ENCODE measurements around the gene ZNF484. TPM values are rescaled to one million over a fixed set of nuclear protein-coding genes. Genes with fewer than 3 reads are reported as not detected.
A peak's percentile ranks its signal among the peaks of the same experiment; 100 is the strongest.
"Not testable (repeated sequence)": the region's sequence is repeated elsewhere in the genome, so short reads cannot be mapped to it uniquely, and the experiment has no call there.

The ZNF484 gene
- total RNA-seq, 1 experiment from 2014 or later: 9.9 TPM

- in situ Hi-C loops (cut with HindIII; ENCODE audit: low pct_unique_long_range_greater_than_20kb, low sequenced_read_pairs): no loop called here
- DNase-seq (ENCODE audit: low read depth, low spot score): no peak
Measured at GRCh38 chr9:92875373-92875772, 2.5 kb downstream of the ZNF484 start.

DNA sequence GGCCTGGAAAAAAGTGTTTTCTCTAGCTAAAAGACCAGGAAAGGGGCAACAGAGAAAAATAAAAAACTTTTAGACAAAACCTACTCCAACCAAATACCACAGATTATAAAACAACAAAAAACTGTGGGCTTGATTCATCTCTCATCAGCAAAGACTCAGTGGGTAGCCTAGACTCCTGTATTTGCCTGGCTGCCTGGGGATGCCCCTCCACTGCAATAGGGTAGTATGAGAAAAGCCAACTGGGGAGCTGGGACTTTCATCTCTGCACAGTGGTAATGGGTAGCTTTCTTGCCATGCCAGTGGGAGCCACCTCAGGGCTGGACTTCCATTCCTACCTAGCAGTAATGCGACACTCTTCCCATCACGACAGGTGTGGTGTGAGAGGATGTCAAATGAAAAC is 7.5 kb downstream of the ZNF484 start:
- DNase-seq (ENCODE audit: low read depth, low spot score): no peak
- in situ Hi-C loops (cut with HindIII; ENCODE audit: low pct_unique_long_range_greater_than_20kb, low sequenced_read_pairs): no loop called here

GRCh38 chr9:92866600-92866999 is 11.2 kb downstream of the ZNF484 start:
- in situ Hi-C loops (cut with HindIII; ENCODE audit: low pct_unique_long_range_greater_than_20kb, low sequenced_read_pairs); DNase-seq (ENCODE audit: low read depth, low spot score): not testable (repeated sequence)

DNA sequence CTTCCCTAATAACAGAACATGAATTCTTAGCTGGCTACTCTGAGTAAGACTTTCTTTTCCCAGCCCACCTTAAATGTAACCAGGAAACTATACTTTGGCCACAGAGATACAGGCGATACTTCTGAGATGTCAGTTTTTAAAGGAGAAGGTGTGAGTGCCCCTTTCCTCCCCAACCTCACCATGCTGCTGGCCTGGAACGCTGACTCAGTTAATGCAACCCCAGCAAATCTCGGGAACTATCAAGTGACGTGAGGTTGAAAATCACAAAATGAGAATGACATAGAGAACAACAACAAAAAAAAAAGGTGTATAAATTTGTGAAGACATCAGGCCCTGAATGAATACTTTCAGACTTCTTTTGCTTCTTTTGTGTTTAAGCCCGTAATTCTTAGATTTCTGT is 13.7 kb downstream of the ZNF484 start:
- in situ Hi-C loops (cut with HindIII; ENCODE audit: low pct_unique_long_range_greater_than_20kb, low sequenced_read_pairs): no loop called here
- no peak for DNase-seq (ENCODE audit: low read depth, low spot score)

GRCh38 chr9:92860867-92861266 is 17.0 kb downstream of the ZNF484 start:
- DNase-seq (ENCODE audit: low read depth, low spot score): no peak
- in situ Hi-C loops (cut with HindIII; ENCODE audit: low pct_unique_long_range_greater_than_20kb, low sequenced_read_pairs): no loop called here

DNA sequence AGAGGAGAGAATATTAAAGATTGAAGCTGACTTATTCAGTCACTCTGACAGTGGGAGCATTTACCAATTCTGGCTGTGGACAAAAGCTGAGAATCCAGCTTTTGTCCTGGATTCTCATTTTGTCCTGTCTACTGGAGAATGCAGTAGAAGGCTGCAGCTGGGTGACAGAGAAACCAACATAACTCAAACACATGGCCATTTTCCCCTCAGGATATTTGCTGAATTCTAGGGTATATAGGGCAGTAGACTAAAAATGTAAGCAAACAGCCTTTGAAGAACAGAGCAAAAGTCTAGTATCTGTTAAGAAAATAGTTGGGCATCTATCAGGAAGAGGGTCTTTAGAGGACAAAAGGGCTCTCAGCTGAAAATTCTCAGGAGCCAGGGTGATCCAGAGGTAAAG is 20.6 kb downstream of the ZNF484 start:
- no peak for DNase-seq (ENCODE audit: low read depth, low spot score)
- in situ Hi-C loops (cut with HindIII; ENCODE audit: low pct_unique_long_range_greater_than_20kb, low sequenced_read_pairs): no loop called here

DNA sequence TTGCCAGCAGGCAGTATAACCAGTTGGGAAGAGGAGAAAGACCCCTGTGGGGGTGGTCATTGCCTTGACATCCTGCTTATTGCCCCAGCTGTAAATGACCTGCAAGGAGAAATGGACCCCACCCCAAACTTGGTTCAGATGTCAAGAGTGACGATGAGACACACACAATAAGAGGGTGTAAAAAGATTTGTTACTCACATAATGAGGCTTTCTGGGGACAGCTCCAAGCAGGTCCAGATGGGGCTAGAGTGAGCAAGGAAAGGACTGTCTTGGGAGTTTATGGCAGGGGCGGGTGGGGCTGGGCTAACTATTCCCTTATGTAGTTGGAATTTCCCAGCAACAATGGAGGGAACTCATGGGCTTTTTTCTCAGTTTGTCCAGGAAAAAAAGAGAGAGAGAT is 24.1 kb downstream of the ZNF484 start:
- in situ Hi-C loops (cut with HindIII; ENCODE audit: low pct_unique_long_range_greater_than_20kb, low sequenced_read_pairs): no loop called here
- no peak for DNase-seq (ENCODE audit: low read depth, low spot score)

GRCh38 chr9:92850898-92851297 is 26.9 kb downstream of the ZNF484 start:
- DNase-seq (ENCODE audit: low read depth, low spot score): peak; percentile 16
- in situ Hi-C loops (cut with HindIII; ENCODE audit: low pct_unique_long_range_greater_than_20kb, low sequenced_read_pairs): no loop called here

- in situ Hi-C loops (cut with HindIII; ENCODE audit: low pct_unique_long_range_greater_than_20kb, low sequenced_read_pairs); DNase-seq (ENCODE audit: low read depth, low spot score): not testable (repeated sequence)
Measured at GRCh38 chr9:92848740-92849139, 29.1 kb downstream of the ZNF484 start.

GRCh38 chr9:92846662-92847145 is 31.1 kb downstream of the ZNF484 start:
- in situ Hi-C loops (cut with HindIII; ENCODE audit: low pct_unique_long_range_greater_than_20kb, low sequenced_read_pairs): no loop called here
- no peak for DNase-seq (ENCODE audit: low read depth, low spot score)

- in situ Hi-C loops (cut with HindIII; ENCODE audit: low pct_unique_long_range_greater_than_20kb, low sequenced_read_pairs); DNase-seq (ENCODE audit: low read depth, low spot score): not testable (repeated sequence)
Measured at GRCh38 chr9:92838411-92838810, 39.4 kb downstream of the ZNF484 start.

GRCh38 chr9:92837191-92837590 is 40.6 kb downstream of the ZNF484 start:
- DNase-seq (ENCODE audit: low read depth, low spot score): no peak
- in situ Hi-C loops (cut with HindIII; ENCODE audit: low pct_unique_long_range_greater_than_20kb, low sequenced_read_pairs): no loop called here

DNA sequence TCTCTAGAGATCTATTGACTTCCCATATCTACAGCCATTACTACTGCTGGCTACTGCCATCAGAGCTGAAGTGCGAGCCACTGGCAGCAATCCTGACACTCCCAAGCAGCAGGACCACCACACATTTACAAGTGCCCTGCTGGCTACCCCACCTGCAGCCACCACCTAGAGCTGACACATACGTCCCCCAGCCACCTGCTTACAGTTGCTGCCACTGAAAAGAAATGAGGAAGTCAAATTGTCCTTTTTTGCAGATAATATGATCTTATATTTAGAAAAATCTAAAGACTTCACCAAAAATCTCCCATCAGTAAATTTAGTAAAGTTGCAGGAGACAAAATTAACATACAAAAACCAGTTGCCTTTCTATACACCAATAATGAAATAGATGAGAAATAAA is 48.4 kb downstream of the ZNF484 start:
- in situ Hi-C loops (cut with HindIII; ENCODE audit: low pct_unique_long_range_greater_than_20kb, low sequenced_read_pairs): no loop called here
- no peak for DNase-seq (ENCODE audit: low read depth, low spot score)

DNA sequence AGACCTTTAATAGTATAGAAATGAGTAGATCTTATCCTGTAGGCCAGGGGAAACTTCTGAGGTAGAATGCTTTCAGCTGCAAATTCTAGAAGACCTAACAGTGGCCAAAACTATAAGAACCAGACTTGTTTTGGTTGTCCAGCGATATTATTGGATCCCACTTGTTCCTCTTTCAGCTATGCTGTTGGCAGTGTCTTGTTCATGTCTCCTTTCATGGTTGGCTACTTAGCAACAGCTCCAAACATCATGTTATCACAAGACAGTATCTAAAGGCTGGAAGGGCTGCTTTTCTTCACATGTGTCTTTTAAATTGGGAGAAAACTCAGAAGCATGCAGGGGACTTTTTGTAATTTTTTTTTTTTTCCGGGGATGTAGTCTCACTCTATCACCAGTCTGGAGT is 52.8 kb downstream of the ZNF484 start:
- in situ Hi-C loops (cut with HindIII; ENCODE audit: low pct_unique_long_range_greater_than_20kb, low sequenced_read_pairs); DNase-seq (ENCODE audit: low read depth, low spot score): not testable (repeated sequence)

GRCh38 chr9:92820964-92821363 is 56.9 kb downstream of the ZNF484 start:
- DNase-seq (ENCODE audit: low read depth, low spot score): no peak

DNA sequence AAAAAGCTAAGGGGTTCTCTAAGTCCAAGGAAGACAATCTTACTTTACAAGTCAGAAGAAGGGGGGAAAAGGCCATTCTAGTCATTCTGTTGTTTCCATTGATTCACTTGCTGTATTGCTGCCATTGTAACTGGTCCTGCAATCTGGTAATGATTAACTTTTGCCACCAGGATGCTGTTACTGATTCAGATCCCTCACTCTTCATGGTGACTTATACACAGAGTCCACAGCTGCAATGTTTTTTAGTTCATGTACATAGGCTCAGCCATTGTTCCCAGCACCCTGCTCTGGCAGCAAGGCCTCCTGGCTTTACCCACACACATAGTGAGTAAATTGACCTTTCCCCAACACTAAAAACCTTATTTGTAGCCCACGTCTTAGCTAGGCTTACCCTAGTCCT is 57.9 kb downstream of the ZNF484 start:
- DNase-seq (ENCODE audit: low read depth, low spot score); in situ Hi-C loops (cut with HindIII; ENCODE audit: low pct_unique_long_range_greater_than_20kb, low sequenced_read_pairs): not testable (repeated sequence)

More at GRCh38 chr9:92820964-92821363, 56.9 kb downstream of the ZNF484 start:
- in situ Hi-C loops (cut with HindIII; ENCODE audit: low pct_unique_long_range_greater_than_20kb, low sequenced_read_pairs): no loop called here

DNA sequence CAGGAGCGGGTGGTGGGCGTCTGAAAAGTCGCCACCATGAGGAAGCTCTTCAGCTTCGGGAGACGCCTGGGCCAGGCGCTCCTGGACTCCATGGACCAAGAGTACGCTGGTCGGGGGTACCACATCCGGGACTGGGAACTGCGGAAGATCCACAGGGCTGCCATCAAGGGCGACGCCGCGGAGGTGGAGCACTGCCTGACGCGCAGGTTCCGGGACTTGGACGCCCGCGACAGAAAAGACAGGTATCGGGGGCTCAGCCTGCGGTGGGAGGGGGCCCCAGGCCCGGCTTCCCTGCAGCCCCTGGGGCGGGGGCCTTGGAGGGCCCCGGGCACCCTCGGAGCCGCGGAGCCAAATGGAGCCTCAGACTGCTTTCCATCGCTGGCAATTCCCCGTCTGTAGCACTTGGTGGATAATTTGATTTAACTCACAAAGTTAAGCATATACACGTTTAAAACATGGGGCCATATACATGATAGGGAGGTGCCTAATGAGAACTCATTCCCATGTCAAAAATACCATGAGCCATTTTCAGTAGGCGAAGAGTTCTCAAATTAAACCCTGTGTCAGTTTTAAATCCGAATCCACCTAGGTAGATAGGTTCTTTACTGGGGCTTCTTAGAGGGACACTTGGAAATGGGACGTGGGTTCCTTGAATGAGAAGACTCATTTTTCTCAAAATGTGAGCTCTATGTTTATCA is 68.1 kb downstream of the ZNF484 start:
- in situ Hi-C loops (cut with HindIII; ENCODE audit: low pct_unique_long_range_greater_than_20kb, low sequenced_read_pairs): not testable (repeated sequence)

GRCh38 chr9:92808726-92809451 is 68.9 kb downstream of the ZNF484 start:
- DNase-seq (ENCODE audit: low read depth, low spot score): peak; percentile 54

More for the DNA sequence above, 68.1 kb downstream of the ZNF484 start:
- DNase-seq (ENCODE audit: low read depth, low spot score): not testable (repeated sequence)

More at GRCh38 chr9:92808726-92809451, 68.9 kb downstream of the ZNF484 start:
- in situ Hi-C loops (cut with HindIII; ENCODE audit: low pct_unique_long_range_greater_than_20kb, low sequenced_read_pairs): no loop called here
